Measurements from ENCODE around the gene TRIM32. TPM values are rescaled to one million over a fixed set of nuclear protein-coding genes. Genes with fewer than 3 reads are reported as not detected.

The TRIM32 gene
- total RNA-seq, 1 donor from 2014 or later, result 33.7 TPM

- peaks cover 84% of the 10 kb centered on the region for H3K79me2 ChIP-seq (ENCODE audit: insufficient read depth, low read length)
These were observed 7.7 kb downstream of the TRIM32 start for GRCh38 chr9:116694785-116695291.

GRCh38 chr9:116695438-116695837 lies 8.3 kb downstream of the TRIM32 start:
- Histone ChIP-seq H3K27me3 (ENCODE audit: insufficient read depth, low read length) (no peaks in the 10 kb centered on the region), H3K36me3 (ENCODE audit: insufficient read depth, low read length) (peaks cover 27% of the 10 kb centered on the region), H4K20me1 (ENCODE audit: insufficient read depth, low read length) (peaks cover 63% of the 10 kb centered on the region), H3K79me2 (ENCODE audit: insufficient read depth, low read length) (peaks cover 84% of the 10 kb centered on the region), H3K9ac (ENCODE audit: low read length) (no peak overlapping the region), H3K9me3 (ENCODE audit: insufficient read depth, low read depth, low read length) (no peaks in the 10 kb centered on the region), H3K4me3 (ENCODE audit: insufficient read depth, low read depth, low read length) (no peak overlapping the region), H3K27ac (ENCODE audit: low read depth, low read length) (no peak overlapping the region), H3K4me1 (ENCODE audit: insufficient read depth, low read length) (peaks cover 33% of the 10 kb centered on the region), H2AFZ (ENCODE audit: low read depth, low read length) (no peak overlapping the region), H3K4me2 (ENCODE audit: low read length) (no peak overlapping the region)
- Mint-ChIP-seq H3K9me3 (ENCODE audit: unreplicated experiment) (no peaks in the 10 kb centered on the region), H3K4me1 (ENCODE audit: low read depth, unreplicated experiment) (peaks cover 34% of the 10 kb centered on the region), H3K27me3 (ENCODE audit: low read depth, unreplicated experiment) (no peaks in the 10 kb centered on the region), H3K27ac (ENCODE audit: unreplicated experiment) (no peak overlapping the region), H3K4me3 (ENCODE audit: unreplicated experiment) (no peak overlapping the region), H3K36me3 (ENCODE audit: low read depth, unreplicated experiment) (peaks cover 21% of the 10 kb centered on the region)
- DNase-seq (ENCODE audit: low read depth), result no peak
- FAIRE-seq, result no peak
- TF ChIP-seq CTCF (IDR thresholded peaks at IDR 0.05; ENCODE audit: insufficient read depth, low read depth, low read length), result no peak
- TF ChIP-seq EZH2 (IDR thresholded peaks at IDR 0.05; ENCODE audit: insufficient read depth, low read length), result no peak

More at GRCh38 chr9:116694785-116695291, 7.7 kb downstream of the TRIM32 start:
- Histone ChIP-seq H3K4me2 (ENCODE audit: low read length) (no peak overlapping the region), H3K9me3 (ENCODE audit: insufficient read depth, low read depth, low read length) (no peaks in the 10 kb centered on the region), H3K27ac (ENCODE audit: low read depth, low read length) (no peak overlapping the region), H3K36me3 (ENCODE audit: insufficient read depth, low read length) (peaks cover 21% of the 10 kb centered on the region), H2AFZ (ENCODE audit: low read depth, low read length) (no peak overlapping the region), H3K4me1 (ENCODE audit: insufficient read depth, low read length) (peaks cover 36% of the 10 kb centered on the region), H3K27me3 (ENCODE audit: insufficient read depth, low read length) (no peaks in the 10 kb centered on the region), H3K9ac (ENCODE audit: low read length) (no peak overlapping the region), H3K4me3 (ENCODE audit: insufficient read depth, low read depth, low read length) (no peak overlapping the region), H4K20me1 (ENCODE audit: insufficient read depth, low read length) (peaks cover 63% of the 10 kb centered on the region)
- no peak overlapping the region for H3K4me3 Mint-ChIP-seq (ENCODE audit: unreplicated experiment)
- H3K36me3 Mint-ChIP-seq (ENCODE audit: low read depth, unreplicated experiment), result peaks cover 21% of the 10 kb centered on the region
- no peak for FAIRE-seq
- H3K27me3 Mint-ChIP-seq (ENCODE audit: low read depth, unreplicated experiment), result no peaks in the 10 kb centered on the region
- no peak for TF ChIP-seq EZH2 (IDR thresholded peaks at IDR 0.05; ENCODE audit: insufficient read depth, low read length)
- no peak for TF ChIP-seq CTCF (IDR thresholded peaks at IDR 0.05; ENCODE audit: insufficient read depth, low read depth, low read length)
- H3K4me1 Mint-ChIP-seq (ENCODE audit: low read depth, unreplicated experiment), result peaks cover 37% of the 10 kb centered on the region
- H3K9me3 Mint-ChIP-seq (ENCODE audit: unreplicated experiment), result no peaks in the 10 kb centered on the region
- H3K27ac Mint-ChIP-seq (ENCODE audit: unreplicated experiment), result no peak overlapping the region
- DNase-seq (ENCODE audit: low read depth), result no peak

- Mint-ChIP-seq H3K9me3 (ENCODE audit: unreplicated experiment) (no peaks in the 10 kb centered on the region), H3K27me3 (ENCODE audit: low read depth, unreplicated experiment) (no peaks in the 10 kb centered on the region), H3K4me3 (ENCODE audit: unreplicated experiment) (no peak overlapping the region), H3K27ac (ENCODE audit: unreplicated experiment) (no peak overlapping the region), H3K4me1 (ENCODE audit: low read depth, unreplicated experiment) (peaks cover 32% of the 10 kb centered on the region), H3K36me3 (ENCODE audit: low read depth, unreplicated experiment) (peaks cover 27% of the 10 kb centered on the region)
- Histone ChIP-seq H3K4me1 (ENCODE audit: insufficient read depth, low read length) (peaks cover 32% of the 10 kb centered on the region), H3K4me3 (ENCODE audit: insufficient read depth, low read depth, low read length) (no peak overlapping the region), H3K9ac (ENCODE audit: low read length) (peak overlapping the region; percentile 5), H3K27ac (ENCODE audit: low read depth, low read length) (peak overlapping the region; percentile 73), H3K9me3 (ENCODE audit: insufficient read depth, low read depth, low read length) (no peaks in the 10 kb centered on the region), H2AFZ (ENCODE audit: low read depth, low read length) (no peak overlapping the region), H4K20me1 (ENCODE audit: insufficient read depth, low read length) (peaks cover 67% of the 10 kb centered on the region), H3K4me2 (ENCODE audit: low read length) (peak overlapping the region; percentile 60), H3K79me2 (ENCODE audit: insufficient read depth, low read length) (peaks cover 83% of the 10 kb centered on the region), H3K27me3 (ENCODE audit: insufficient read depth, low read length) (no peaks in the 10 kb centered on the region), H3K36me3 (ENCODE audit: insufficient read depth, low read length) (peaks cover 33% of the 10 kb centered on the region)
- DNase-seq (ENCODE audit: low read depth), result peak; percentile 75
- TF ChIP-seq EZH2 (IDR thresholded peaks at IDR 0.05; ENCODE audit: insufficient read depth, low read length) (no peak), CTCF (IDR thresholded peaks at IDR 0.05; ENCODE audit: insufficient read depth, low read depth, low read length) (no peak)
- FAIRE-seq, result peak; percentile 77
These were observed 10.3 kb downstream of the TRIM32 start for GRCh38 chr9:116697362-116697761.

All from astrocyte (in vitro differentiated cells and primary cell).